Skin epidermis (tissue), 12 donors: ENCODE results near the gene SPTBN1.

Source experiments
- H3K27ac ChIP-seq, 21 experiments: fragments of 200-600 bp; sonication (generic) in 11 of 21; one replicate each; pipeline ENCODE4 v1.5.0; 2020; ENCODE audit warnings: mild to moderate bottlenecking in 3 of 21, inconsistent platforms in 2 of 21, moderate library complexity in 2 of 21
- H3K4me3 ChIP-seq, 7 experiments: fragments of 200-600 bp; sonication (generic) in 2 of 7; one replicate each; pipeline ENCODE4 v1.5.0; 2020; ENCODE audit warnings: inconsistent platforms in 2 of 7, mild to moderate bottlenecking in 2 of 7, moderate library complexity in 1 of 7

SPTBN1 gene

DNA sequence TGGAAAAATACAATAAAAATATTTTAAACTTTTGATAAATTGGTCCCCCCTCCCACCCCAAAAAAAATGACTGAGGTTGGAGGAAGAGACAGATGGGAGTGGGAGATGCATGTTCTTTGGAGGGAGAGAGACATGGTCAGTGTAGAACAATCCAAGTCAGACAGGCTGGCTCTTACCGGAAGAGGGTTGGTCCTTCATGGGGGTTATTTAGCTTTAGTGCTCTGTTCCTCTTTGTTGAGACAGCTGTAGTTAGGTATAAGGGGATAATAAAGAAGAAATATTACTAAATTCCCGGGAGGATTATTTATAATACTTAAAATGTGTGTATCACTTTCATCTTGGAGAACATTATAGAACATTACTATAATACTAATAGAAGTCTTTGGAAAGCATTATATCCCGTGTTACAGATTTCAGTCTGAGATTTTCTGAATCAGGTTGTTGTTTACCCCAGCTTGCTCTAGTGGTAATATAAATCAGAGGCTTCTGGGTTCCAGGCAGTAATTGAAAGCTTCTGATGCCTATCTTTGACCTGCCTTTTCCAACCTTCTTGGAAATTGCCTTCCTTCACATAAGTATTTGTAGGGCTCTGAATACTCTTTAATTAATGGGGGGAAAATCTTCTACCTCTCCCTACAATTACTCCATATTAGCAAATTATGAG, 87.7 kb downstream of the SPTBN1 start:
- H3K4me3 ChIP-seq, result no peak overlapping the region
- H3K27ac ChIP-seq, result no peak overlapping the region

DNA sequence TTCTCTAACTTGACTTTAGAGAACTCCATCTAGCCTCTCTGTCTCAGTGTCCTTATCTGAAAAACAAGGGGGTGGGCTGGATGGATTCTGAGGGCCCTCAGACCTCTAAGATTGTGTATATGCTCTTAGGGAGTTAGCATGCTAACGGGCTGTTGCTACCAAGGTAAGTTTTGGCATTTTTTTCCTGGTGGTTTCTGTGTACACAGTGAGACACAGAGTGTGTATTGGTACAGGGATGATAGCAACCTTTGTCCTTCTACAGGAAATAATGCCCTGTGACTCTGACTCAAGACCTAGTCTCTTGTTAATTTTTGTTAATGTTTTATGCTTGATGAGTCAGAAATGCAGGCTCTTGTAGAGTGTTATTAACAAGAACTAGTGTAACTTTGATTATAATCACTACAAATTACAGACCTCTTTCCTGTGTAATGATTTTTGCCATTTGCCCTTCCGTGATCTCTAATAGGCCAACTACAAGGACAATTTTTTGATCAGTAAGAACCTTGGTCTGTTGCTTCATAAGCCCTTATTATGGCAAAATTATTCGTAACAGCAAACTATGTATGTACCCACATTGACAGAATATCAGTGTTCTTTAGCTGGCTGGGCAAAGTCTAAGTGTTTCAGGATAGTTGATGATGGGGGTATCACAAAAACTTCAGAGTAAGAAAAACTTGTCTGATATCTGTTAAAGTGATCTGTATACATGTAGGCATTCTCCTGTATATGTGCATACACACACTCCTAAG, 89.7 kb downstream of the SPTBN1 start:
- Histone ChIP-seq H3K4me3 (no peak overlapping the region), H3K27ac (peak overlapping the region in 3 of 21 experiments; percentile 36 to 83 (median 53))

DNA sequence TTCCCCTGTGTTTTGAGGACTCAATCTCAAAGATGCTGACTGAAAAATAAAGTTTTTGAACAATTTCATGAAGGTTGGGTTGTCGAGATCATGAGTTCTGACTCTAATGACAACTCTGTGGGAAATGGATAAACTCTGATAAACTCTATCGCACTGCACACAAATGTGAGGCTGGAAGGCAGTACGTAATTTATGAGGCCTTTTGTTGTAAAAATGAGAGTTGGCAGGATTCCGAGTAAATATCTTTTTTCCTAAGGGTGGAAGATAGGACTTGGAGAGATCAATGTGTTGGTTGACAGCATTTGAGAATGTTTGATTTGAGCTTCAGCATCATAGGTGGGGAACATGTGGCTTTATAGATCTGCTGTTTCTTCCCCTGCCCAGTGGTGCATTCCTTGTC, 90.4 kb downstream of the SPTBN1 start:
- H3K27ac ChIP-seq, result peak overlapping the region in 2 of 21 experiments; percentile 36 to 53
- no peak overlapping the region for H3K4me3 ChIP-seq

DNA sequence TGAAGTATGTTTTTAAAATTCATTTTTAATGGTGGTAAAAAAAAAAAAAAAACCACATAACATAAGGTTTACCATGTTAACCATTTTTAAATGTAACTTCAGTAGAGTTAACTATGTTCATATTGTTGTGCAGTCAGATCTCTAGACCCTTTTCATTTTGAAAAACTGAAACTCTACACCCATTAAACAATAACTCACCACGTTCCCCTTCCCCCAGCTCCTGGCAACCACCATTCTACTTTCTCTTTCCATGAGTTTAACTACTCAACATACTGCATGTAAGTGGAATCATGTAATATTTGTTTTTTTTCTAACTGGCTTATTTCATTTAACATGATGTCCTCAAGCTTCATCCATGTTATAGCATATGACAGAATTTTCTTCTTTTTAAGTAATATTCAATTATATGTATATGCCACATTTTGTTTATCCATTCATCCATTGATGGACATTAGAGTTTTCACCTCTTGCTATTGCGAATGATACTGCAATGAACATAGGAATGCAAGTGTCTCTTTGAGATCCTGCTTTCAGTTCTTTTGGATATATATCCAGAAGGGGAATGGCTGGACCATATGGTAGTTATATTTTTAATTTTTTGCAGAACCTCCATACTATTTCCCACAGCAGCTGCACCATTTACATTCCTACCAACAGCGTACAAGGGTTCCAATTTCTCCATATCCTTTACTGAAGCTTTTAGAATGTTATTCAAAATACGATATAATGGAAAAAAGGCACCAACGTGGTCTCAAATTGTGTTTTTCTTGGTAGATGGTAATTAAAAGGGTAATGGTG, 91.0 kb downstream of the SPTBN1 start:
- H3K27ac ChIP-seq, result no peak overlapping the region
- no peak overlapping the region for H3K4me3 ChIP-seq

DNA sequence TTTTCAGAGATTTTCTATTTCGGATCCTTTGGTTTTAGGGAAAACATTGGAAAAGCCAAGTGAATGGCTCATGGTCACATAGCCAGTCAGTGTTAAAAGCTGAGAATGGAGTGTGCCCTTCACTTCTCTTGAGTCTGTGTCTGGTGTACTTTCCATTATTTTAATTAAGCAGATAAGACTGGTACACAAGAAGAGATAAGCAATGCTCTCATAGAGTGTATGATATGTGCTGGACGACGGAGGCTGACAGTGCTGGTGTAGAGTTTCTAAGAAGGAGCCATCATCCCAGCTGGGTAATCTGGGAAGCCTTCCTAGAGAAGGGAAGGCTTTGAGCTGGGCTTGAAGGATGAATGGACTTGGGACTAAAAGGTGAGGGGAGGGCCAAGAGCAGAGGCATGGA, 93.3 kb downstream of the SPTBN1 start:
- peak overlapping the region in 2 of 21 experiments; percentile 34 to 54 for H3K27ac ChIP-seq
- H3K4me3 ChIP-seq, result no peak overlapping the region

- peak overlapping the region in 3 of 21 experiments; percentile 3 to 54 (median 34) for H3K27ac ChIP-seq
- H3K4me3 ChIP-seq, result no peak overlapping the region
Observed at GRCh38 chr2:54549917-54550518, 93.9 kb downstream of the SPTBN1 start.

GRCh38 chr2:54550547-54550946, 94.4 kb downstream of the SPTBN1 start:
- Histone ChIP-seq H3K27ac (peak overlapping the region in 3 of 21 experiments; percentile 8 to 31 (median 12)), H3K4me3 (no peak overlapping the region)

DNA sequence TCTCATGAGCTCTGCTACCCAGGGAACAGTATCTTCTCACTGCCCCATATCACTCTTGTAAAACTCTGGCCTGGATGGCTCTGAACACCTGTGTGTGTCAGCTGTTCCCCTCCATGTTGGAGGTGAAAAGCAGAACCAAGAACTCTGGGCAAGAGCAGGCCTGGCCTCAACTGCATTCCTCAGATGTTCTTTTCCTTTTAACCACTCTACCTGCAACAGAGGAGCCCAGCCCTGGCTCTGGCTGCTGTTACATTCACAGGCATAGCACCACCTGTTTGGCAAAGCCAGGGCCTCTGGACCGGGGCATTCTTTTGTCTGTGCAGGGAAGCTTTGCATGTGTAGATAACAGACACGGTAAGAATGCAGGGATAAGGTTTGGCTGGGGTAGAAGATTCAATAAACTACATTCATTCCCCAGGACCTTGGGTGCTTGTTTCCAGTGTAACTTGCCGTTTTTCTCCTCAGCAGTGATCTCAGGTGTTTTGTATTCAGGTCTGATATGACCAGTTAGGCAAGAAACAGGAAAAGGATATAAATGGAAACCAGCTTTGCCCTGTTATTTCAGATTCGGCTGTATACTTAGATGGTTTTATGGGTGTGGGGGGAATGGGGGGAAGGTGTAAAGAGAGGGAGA, 95.1 kb downstream of the SPTBN1 start:
- H3K27ac ChIP-seq, result peak overlapping the region in 7 of 21 experiments; percentile 8 to 42 (median 18)
- no peak overlapping the region for H3K4me3 ChIP-seq

DNA sequence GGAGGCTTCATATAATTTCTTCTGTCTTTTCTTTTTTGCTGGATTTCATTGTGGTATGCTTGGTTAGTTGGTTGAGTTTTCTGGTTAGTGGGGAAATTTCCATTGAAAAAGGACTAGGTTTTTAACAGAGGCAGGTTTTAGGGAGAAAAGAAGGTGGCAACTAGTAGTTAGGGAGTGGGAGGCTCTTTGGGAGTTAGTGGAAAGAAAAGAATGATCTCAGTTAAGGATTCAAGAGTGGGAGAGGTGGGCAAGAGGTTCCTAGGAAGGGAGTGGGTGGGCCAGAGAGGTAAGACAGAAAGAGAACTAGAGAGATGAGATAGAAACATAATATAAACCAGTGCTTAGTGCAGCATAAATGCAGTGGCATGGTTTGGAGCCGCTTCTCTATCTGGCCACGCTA, 96.9 kb downstream of the SPTBN1 start:
- H3K4me3 ChIP-seq, result no peak overlapping the region
- H3K27ac ChIP-seq, result peak overlapping the region in 1 of 21 experiments; percentile 8

GRCh38 chr2:54553775-54554174, 97.6 kb downstream of the SPTBN1 start:
- Histone ChIP-seq H3K27ac (peak overlapping the region in 1 of 21 experiments; percentile 14), H3K4me3 (no peak overlapping the region)

- no peak overlapping the region for H3K4me3 ChIP-seq
- peak overlapping the region in 3 of 21 experiments; percentile 0 to 37 (median 27) for H3K27ac ChIP-seq
Observed at GRCh38 chr2:54555318-54555837, 99.3 kb downstream of the SPTBN1 start.

GRCh38 chr2:54556621-54557121, 100.5 kb downstream of the SPTBN1 start:
- peak overlapping the region in 10 of 21 experiments; percentile 7 to 95 (median 91) for H3K27ac ChIP-seq
- H3K4me3 ChIP-seq, result no peak overlapping the region

DNA sequence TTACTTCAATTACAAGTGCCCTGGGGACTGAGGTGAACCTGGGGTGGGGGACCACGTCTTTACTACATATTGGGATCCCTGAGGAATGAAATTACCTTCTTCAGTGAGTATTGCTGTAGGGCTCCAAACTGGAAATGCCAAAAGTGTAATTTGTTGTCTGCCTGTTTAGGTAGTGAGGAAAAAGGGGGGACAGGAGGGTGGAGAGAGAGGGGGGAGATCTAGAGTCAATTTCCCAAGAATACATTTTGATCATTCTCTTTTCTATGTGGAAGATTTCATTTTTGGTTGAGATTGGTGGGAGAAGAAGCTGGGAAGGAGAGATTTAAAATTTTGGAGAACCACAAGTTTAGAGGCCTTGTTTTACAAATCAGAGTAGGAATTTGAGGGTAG, 101.1 kb downstream of the SPTBN1 start:
- H3K27ac ChIP-seq, result peak overlapping the region in 17 of 21 experiments; percentile 80 to 95 (median 89)
- peak overlapping the region in 3 of 7 experiments; percentile 44 to 60 (median 46) for H3K4me3 ChIP-seq

DNA sequence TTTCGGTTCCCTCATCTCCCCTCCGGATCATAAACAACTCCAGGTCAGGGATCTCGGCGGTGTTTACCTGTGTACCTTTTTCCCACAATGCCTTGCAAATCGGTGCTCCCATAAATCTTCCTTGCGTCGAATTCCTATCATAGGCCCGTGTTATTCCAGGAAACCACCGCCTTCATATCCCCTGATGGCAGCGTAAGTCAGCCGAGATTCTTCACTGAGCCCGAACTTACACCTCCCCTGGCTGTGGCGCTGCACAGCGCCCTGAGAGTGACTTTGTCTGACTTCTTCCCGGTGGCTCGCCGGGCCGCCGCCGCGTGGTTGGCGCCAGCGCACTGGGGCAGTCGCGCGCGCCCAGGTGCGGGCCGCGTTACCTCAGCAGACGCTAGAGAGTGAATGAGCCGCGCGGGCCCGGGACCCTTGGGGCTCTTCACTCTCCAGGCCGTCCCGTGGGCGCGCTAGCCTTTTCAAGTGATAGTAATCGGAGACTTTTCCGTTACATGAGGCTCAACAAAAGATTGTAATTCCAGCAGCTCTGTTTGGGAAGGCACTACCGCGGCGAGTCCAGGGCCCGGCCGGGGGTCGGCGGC, 101.6 kb downstream of the SPTBN1 start:
- peak overlapping the region; percentile 38 to 64 (median 46) for H3K4me3 ChIP-seq
- H3K27ac ChIP-seq, result peak overlapping the region; percentile 49 to 95 (median 89)

- Histone ChIP-seq H3K27ac (peak overlapping the region; percentile 49 to 95 (median 89)), H3K4me3 (peak overlapping the region; percentile 38 to 64 (median 46))
Observed at GRCh38 chr2:54558188-54559005, 102.3 kb downstream of the SPTBN1 start.

DNA sequence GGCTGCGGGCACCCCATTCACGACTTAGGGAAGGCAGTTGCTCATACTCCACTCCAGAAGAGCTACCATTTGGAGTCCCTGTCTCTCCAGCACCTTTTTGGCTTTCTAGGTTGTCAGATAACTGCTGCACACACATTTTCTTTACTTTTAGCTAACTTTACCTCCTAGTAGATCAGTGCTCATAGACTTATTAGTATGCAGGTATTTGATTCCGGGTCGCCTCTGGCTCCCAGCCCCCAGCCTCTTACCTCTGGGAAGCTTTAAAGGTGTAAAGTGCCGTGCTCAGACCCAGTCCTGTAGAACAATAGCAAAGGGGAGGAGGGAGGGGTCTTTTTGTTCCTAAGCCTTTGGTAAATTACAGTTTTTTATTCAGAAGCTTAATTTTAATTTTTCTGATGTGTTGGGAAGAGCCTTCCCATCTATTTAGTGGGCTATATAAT, 102.9 kb downstream of the SPTBN1 start:
- H3K27ac ChIP-seq, result peak overlapping the region; percentile 49 to 95 (median 89)

DNA sequence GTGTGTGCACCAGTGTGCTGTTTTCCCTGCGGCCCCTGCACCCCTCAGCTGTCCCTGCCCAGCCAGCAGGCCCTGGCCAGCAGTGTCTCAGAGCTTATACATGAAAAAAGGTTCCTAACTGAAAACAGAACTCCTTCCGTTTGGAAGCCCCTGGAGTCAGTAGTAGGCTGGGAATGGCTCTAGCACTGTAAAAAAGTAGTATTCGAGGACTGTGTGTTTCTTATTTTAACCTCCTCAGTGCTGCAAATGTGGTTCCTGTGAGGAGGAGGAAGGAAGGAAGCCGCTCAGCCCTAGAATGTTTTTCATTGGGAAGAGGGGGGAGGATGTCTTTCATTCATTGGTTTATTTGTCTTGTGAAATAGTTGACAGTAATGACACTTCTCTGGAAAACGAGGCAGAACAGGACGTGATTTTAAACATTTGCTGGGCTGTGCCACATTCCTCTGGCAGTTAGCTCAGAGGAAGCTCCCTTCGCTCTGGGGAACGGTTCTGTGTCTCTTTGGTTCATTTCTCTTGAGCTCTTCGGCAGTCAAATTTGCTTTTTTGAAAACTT, 103.5 kb downstream of the SPTBN1 start:
- peak overlapping the region; percentile 38 to 64 (median 46) for H3K4me3 ChIP-seq
- peak overlapping the region; percentile 49 to 95 (median 89) for H3K27ac ChIP-seq

More for the DNA sequence above, 102.9 kb downstream of the SPTBN1 start:
- peak overlapping the region; percentile 38 to 64 (median 46) for H3K4me3 ChIP-seq
